GM18505 (cell line): ENCODE results near the gene OCA2.

Experiments used
- ATAC-seq: cut with Tn5 transposase; IDR thresholded peaks from one replicate; pipeline ENCODE4 v1.9.1; 2021; ENCODE audit not compliant: unreplicated experiment
- POLR2A ChIP-seq: IDR thresholded peaks from 4 replicates; pipeline ENCODE4 v1.6.1; 2011; ENCODE audit warnings: borderline replicate concordance; ENCODE audit not compliant: insufficient read depth, insufficient read length; ENCODE audit errors: extremely low read depth

The OCA2 gene

DNA sequence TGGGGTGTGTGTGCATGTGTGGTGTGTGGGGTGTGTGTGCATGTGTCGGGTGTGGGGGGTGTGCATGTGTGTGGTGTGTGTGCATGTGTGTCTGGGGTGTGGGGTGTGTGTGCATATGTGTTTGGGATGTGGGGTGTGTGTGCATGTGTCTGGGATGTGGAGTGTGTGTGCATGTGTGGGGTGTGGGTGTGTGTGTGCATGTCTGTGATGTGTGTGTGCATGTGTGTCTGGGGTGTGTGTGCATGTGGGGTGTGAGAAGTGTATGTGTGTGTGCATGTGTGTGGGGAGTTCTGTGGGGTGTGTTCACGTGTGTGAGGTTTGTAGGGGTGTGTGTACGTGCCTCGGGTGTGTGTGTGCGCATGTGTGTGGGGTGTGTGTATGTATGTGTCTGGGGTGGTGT lies 6.7 kb upstream of the OCA2 start:
- ATAC-seq: no peak
- TF ChIP-seq POLR2A: no peak

DNA sequence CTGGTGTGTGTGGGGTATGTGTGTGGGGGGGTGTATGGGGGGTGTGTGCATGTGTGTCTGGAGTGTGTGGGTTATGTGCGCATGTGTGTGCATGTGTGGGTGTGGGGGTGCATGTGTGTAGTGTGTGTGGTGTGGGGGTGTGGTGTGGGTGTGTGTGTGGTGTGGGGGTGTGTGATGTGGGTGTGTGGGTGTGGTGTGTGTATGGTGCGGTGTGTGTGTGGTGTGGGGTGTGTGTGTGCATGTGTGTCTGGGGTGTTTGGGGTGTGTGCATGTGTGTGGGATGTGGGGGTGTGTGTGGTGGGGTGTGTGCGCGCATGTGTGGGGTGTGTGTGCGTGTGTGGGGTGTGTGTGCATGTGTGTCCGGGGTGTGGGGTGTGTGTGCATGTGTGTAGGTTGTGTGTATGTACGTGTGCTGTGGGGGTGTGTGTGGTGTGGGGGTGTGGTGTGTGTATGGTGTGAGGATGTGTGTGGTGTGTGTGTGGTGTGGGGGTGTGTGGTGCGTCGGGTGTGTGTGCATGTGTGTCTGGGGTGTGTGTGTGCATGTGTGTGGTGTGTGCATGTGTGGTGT lies 6.2 kb upstream of the OCA2 start:
- ATAC-seq: no peak
- no peak for TF ChIP-seq POLR2A

DNA sequence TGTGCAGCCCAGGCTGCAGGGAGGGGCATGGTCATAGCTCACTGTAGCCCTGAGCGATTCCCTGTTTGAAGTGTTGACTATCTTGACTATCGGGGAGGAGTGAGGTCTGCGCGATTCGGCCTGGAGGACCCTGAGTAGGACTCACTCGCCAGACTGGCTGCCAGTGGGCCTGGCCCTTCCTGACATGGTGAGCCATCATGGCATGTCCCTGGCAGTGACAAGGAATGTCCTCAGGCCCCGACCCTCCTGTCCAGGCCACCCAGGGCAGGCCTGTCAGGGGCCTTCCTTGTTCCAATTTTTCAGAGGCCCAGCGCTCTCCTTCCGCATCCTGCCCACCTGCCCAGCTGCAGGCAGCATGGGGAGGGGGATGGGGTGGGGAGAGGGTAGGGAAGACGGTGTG lies 5.2 kb upstream of the OCA2 start:
- ATAC-seq: no peak
- TF ChIP-seq POLR2A: no peak

DNA sequence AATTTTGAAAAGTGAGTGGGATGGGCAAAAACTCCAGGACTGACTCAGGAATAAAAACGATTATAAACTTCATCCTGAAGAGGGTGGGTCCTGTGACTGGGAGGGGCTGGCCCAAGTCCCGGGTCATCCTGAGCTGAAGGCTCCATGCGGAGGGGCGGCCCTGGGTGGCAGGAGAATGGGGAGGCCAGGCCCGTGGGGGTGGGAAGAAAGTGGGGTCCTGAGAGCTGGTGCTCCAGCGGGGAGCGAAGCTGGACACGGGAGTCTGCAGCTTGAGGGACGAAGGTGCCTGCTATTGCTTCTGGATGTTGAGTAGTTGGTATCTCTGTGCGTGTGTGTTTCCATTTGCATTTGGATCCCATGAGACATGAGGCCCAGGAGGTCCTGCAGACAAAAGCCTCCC lies 4.7 kb upstream of the OCA2 start:
- ATAC-seq: no peak
- TF ChIP-seq POLR2A: no peak

DNA sequence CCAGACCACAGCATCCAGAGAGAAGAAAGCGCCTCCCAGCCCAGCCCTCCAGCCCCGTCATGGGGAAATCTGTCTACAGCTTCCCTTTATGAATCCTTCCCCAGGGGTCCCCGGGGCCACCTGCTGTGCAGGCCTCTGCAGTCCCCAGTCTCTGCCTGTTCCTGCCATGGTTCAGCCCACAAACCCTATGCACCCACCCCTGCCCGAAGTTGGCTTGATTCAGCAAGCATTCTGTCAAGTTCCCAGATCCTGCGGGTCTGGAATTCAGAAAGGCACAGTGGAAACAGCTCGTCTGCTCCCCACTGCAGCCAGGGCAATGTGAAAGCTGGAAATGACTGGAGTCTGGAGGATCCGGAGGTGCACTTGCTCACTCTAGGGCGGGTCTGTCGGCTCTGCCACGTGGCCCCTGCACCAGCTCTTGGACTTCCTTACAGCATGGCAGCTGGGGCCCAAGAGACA lies 2.9 kb upstream of the OCA2 start:
- ATAC-seq: no peak
- TF ChIP-seq POLR2A: no peak

DNA sequence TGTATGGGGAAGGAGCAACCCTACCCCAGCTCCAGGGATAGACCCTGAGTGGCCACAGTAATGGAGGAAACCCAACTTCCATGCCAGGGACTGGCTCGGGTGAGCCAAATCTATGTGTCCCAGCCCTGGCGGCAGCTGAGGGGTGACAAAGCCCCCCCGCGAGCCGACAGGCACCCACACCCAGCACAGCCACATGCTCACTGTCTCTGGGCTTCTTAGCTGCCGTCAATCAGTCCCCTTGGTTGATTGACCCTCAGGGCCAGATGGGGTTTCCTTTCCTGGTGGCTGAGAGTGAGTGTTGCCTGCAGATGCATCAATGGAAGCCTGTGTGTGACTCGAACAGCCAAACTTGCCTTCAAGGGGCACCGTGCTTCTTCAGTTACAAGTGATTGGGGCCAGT lies 2.1 kb upstream of the OCA2 start:
- no peak for TF ChIP-seq POLR2A
- ATAC-seq: no peak

DNA sequence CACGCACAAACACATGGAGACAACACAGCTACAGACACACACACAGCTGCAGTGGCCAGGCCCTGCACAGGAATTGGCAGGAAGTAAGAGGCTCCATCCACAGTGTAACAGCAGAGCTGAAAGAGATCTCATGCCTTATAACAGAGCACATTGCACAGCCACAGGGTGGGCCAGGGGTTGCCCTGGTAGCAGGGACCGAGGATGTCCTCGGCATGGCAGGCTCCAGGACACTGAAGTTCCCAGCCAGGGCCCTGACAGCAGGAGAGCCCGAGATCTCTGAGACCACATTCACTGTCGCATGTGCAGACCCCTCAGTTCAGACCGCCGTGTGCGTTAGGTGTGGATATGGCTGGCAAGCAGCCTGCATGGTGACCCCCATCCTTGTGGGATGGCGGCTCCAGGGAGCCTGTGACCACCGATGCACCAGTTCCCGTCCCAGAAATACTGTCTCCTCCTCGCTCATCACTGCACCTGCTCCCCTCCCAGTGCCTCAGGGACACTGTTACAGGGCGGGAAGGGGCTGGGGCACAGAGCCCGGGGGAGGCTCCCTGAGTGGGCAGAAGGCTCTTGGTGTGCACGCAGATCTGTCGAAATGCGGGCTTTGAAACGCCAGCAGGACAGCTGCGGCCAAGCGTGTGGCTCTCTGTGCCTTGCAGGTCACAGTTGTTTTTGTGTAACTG lies 1.5 kb upstream of the OCA2 start:
- no peak for ATAC-seq
- TF ChIP-seq POLR2A: no peak

DNA sequence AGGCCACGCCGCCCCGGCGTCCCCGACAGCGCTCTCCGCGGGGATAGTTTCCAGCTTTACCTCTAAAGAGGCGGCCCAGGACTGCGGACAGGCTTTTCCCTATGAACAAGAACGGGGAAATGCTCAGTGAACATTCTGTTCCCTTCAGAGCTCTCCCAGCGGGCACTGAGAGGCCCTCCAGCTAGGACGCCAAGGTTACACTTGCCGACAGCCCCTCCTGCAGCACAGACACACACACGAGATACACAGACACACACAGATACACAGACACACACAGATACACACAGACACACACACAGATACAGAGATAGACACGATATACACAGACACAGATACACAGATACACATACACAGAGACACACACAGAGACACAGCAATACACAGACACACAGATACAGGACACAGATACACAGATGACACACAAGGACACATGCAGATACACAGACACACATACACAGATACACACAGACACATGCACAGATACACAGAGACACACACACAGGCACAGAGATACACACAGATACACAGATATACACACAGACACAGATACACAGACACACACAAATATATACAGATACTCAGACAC lies 533 bp upstream of the OCA2 start:
- no peak for TF ChIP-seq POLR2A
- no peak for ATAC-seq

DNA sequence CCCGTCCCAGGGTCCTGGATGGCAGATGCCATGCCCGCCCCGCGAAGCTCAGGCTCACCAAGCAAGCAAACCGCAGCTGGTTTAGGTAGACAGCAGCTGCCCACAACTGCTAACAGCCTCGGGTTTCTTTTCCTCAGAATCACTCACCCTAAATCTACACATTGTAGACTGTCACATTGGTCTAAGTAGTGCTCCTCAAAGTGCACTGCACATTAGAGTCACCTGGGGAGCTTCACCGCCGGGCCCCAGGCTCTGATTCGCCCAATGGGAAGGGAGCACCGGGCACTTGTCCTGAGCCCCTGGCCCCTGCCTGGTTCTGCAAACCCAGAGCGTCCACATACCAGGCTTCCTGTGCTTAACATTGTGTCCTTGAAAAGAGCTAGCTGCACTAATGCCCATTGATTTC lies 752 bp downstream of the OCA2 start:
- no peak for TF ChIP-seq POLR2A
- no peak for ATAC-seq

DNA sequence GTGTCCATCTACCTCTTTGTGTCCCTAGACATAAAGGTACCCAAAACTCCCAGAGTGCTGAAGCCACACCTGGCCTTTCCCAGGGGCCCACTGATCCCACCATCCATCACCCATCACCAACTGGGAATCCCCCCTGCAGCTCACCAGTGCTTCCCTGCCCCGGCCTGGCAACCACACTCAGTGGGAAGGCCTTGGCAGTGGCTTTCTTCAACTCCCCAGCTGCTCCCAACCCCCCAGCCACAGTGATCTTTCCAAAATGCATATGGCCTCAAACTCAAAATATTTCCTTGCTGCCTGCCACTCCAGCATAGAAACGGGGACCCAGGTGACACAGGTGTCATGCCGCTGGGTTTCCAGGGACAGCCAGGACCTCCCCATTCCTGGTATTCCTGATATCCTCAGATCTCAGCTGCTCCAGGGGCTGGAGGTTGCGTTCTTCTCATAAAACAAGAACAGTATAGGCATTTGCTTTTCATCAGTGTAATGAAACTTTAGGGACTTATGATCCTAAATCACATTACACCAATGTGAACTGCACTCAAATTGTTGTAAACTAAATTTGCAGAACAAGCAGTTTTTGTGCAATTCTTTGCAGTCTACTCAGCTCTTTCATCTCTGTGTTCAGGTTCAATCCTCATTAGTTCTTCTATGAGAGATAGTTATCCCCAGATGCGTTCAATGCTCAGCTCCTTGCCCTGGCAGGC lies 1.3 kb downstream of the OCA2 start:
- ATAC-seq: no peak
- TF ChIP-seq POLR2A: no peak

DNA sequence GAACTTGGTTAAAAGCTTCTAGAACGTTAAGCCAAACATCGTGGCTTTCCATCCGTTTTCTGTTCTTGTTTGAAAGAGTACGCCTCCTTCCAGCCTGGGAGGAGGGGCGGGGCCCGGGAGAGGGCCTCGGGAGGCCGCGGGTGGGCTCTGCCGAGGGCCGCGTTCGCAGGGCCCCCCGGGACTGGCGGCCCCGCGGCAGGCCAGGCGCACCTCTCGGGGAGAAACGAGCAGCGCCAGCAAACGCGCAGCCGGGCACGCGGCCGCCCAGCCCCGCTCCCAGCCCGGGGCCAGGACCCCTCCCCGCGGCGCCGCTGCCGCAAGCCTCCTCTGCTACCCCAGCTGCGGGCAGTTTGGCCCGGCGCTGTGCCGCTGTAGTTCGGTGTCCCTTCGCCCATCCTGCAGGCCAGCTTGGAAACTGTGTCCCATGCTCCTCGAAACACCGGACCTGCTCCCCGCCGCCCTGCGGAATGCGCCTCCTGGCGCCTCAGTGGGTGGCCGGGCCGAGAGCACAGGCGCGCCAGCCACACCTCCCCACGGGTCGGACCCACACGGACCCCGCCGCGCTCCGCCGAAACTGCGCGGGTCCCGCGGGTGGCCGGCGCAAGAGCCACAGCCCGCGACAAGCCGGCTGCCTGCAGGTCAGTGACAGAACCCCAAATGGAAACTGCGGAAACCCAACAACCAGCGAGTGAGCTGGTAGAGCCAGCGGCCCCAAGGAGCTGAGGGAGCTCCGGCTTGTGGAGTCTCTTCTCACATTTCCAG lies 2.3 kb downstream of the OCA2 start:
- no peak for ATAC-seq
- TF ChIP-seq POLR2A: no peak

DNA sequence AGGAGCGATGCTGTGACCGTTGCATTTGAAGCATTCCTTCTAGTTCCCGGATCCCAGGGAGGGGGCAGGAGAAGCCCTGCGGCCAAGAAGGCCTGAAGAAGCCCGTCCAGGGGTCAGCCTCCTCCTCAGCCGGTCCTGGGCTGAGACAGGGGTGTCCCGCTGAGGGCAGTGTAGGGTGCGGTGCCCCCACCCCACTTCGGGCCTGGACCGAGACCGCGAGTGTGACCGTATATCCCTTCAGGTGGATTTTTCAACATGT lies 2.8 kb downstream of the OCA2 start:
- no peak for TF ChIP-seq POLR2A
- peak; percentile 1 for ATAC-seq

DNA sequence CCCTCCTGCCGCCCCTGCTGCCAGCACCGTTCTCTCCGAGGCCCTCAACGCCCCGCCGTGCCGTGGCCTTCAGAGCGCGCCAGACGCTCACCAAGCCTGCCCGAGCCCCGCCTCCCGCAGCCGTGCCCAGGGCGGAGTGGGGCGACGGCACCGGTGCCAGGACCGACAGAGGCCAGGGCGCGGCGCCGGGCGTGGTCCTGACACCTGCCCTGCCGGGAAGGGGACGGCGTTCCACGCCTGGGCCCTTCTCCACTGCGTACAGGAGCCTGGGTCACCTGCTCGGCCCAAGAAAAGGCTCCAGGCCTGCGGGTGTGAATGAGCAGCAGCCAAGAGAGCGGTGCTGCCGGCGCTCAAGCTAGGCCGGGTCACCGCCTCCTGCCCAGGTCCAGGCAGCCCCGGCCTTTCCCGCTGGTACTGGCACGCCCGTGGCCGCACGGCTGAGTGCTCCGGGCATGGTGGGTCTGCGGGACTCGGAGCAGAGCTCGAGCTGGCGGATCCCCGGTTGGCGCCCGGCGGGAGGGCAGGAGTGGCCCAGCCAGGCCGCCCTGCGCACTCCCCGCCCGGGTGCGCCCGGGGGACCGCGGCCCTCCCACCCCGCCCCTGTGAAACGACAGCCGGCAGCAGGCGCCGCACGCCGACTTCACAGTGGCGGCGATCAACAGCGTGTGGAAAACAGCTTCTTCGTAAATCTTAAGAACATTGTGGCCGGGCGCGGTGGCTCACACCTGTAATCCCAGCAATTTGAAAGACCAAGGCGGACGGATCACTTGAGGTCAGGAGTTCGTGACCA lies 4.2 kb downstream of the OCA2 start:
- no peak for TF ChIP-seq POLR2A

More for the DNA sequence above, 4.2 kb downstream of the OCA2 start:
- ATAC-seq: no peak
